ENCODE results near the gene WWOX.

The WWOX gene

DNA sequence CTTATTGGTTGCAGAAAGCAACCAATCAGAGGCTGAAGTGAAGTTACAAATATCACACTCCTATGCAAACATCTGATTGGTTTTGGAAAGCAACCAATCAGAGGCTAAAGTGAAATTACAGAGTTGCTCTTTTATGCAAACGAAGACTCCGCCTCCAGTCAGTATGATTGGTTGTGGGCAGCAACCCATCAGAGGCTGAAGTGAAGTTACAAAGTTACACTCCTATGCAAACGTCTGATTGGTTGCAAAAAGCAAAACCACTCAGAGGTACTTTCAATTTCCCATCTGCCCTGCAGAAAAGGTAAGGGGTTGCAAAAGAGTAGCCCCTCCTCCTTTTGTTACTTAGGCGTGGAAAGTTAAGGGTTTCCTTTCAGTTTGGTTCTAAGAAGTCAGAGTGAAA is 803.8 kb downstream of the WWOX start:
- no peak for ATAC-seq
- TF ChIP-seq ESRRG (CRISPR knock-in tag; IDR thresholded peaks at IDR 0.05) = no peak
- TF ChIP-seq BACH2 (CRISPR knock-in tag; IDR thresholded peaks at IDR 0.05; ENCODE audit: borderline replicate concordance) = no peak
- TF ChIP-seq OSR1 (CRISPR knock-in tag; IDR thresholded peaks at IDR 0.05) = no peak
- TF ChIP-seq, protein P1, sequence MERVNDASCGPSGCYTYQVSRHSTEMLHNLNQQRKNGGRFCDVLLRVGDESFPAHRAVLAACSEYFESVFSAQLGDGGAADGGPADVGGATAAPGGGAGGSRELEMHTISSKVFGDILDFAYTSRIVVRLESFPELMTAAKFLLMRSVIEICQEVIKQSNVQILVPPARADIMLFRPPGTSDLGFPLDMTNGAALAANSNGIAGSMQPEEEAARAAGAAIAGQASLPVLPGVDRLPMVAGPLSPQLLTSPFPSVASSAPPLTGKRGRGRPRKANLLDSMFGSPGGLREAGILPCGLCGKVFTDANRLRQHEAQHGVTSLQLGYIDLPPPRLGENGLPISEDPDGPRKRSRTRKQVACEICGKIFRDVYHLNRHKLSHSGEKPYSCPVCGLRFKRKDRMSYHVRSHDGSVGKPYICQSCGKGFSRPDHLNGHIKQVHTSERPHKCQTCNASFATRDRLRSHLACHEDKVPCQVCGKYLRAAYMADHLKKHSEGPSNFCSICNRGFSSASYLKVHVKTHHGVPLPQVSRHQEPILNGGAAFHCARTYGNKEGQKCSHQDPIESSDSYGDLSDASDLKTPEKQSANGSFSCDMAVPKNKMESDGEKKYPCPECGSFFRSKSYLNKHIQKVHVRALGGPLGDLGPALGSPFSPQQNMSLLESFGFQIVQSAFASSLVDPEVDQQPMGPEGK (CRISPR knock-in tag; IDR thresholded peaks at IDR 0.05; ENCODE audit: borderline replicate concordance) = no peak
- no peak for TF ChIP-seq ZNF70 (CRISPR knock-in tag; IDR thresholded peaks at IDR 0.05)

DNA sequence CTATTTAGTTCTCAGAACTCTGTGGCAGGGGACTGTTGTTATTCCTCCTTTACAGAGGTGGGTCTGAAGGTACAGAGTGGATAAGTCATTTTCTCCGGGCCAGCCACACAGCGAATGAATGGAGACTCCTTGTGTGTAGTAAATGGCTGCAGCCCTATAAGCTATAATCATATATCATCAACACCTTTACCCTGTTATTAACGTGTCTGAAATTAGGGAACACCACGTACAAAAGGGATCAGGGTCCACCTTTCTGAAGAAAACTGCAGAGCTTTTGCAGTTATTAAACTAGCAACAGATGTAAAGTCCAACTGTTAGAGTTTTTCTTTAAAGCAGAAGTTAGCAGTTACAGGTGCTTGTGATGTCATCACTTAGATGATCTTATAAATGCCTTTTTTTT is 804.4 kb downstream of the WWOX start:
- TF ChIP-seq PPARA (CRISPR knock-in tag; IDR thresholded peaks at IDR 0.05; ENCODE audit: borderline replicate concordance) (no peak), ZFP3 (CRISPR knock-in tag; IDR thresholded peaks at IDR 0.05) (no peak), ZNF8 (CRISPR knock-in tag; IDR thresholded peaks at IDR 0.05) (no peak), ARNTL (CRISPR knock-in tag; IDR thresholded peaks at IDR 0.05; ENCODE audit: borderline replicate concordance, low read depth) (no peak), CSDC2 (CRISPR knock-in tag; IDR thresholded peaks at IDR 0.05) (no peak), TCF4 (CRISPR knock-in tag; IDR thresholded peaks at IDR 0.05; ENCODE audit: borderline replicate concordance) (no peak), SNAI2 (CRISPR knock-in tag; IDR thresholded peaks at IDR 0.05) (no peak), ZNF70 (CRISPR knock-in tag; IDR thresholded peaks at IDR 0.05) (no peak), RARB (CRISPR knock-in tag; IDR thresholded peaks at IDR 0.05) (no peak), BACH2 (CRISPR knock-in tag; IDR thresholded peaks at IDR 0.05; ENCODE audit: borderline replicate concordance) (no peak)
- TF ChIP-seq, protein P2, sequence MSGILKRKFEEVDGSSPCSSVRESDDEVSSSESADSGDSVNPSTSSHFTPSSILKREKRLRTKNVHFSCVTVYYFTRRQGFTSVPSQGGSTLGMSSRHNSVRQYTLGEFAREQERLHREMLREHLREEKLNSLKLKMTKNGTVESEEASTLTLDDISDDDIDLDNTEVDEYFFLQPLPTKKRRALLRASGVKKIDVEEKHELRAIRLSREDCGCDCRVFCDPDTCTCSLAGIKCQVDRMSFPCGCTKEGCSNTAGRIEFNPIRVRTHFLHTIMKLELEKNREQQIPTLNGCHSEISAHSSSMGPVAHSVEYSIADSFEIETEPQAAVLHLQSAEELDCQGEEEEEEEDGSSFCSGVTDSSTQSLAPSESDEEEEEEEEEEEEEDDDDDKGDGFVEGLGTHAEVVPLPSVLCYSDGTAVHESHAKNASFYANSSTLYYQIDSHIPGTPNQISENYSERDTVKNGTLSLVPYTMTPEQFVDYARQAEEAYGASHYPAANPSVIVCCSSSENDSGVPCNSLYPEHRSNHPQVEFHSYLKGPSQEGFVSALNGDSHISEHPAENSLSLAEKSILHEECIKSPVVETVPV (CRISPR knock-in tag; IDR thresholded peaks at IDR 0.05) = no peak
- no peak for ATAC-seq

DNA sequence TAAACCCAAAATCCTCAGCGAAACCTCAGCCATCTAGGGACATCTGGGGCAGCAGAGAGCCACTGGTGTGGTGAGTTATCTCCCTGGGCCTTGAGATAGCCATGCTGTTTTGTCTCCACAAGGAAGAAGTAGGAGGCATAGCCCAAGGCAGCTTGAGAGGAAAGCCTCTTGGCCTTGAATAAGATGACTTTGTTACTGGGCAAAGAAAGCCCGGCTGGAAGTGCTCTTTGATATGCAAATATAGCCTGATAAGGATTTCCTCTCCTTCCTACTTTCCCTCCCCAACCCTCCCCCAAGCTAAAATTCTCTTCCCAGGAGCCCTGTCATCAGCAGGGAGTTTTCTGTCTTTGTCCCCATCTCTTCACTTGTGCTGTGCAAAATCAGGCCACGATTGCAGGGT is 806.7 kb downstream of the WWOX start:
- TF ChIP-seq ZC3H10 (CRISPR knock-in tag; IDR thresholded peaks at IDR 0.05) (no peak), RARB (CRISPR knock-in tag; IDR thresholded peaks at IDR 0.05) (no peak), ZNF565 (CRISPR knock-in tag; conservative IDR thresholded peaks at IDR 0.05; ENCODE audit: low read depth) (no peak), GLIS3 (CRISPR knock-in tag; IDR thresholded peaks at IDR 0.05) (no peak), TCF4 (CRISPR knock-in tag; IDR thresholded peaks at IDR 0.05; ENCODE audit: borderline replicate concordance) (no peak), ZNF8 (CRISPR knock-in tag; IDR thresholded peaks at IDR 0.05) (no peak), ESRRG (CRISPR knock-in tag; IDR thresholded peaks at IDR 0.05) (no peak), OSR1 (CRISPR knock-in tag; IDR thresholded peaks at IDR 0.05) (no peak), ZFP30 (CRISPR knock-in tag; IDR thresholded peaks at IDR 0.05) (no peak)
- TF ChIP-seq, protein P3, sequence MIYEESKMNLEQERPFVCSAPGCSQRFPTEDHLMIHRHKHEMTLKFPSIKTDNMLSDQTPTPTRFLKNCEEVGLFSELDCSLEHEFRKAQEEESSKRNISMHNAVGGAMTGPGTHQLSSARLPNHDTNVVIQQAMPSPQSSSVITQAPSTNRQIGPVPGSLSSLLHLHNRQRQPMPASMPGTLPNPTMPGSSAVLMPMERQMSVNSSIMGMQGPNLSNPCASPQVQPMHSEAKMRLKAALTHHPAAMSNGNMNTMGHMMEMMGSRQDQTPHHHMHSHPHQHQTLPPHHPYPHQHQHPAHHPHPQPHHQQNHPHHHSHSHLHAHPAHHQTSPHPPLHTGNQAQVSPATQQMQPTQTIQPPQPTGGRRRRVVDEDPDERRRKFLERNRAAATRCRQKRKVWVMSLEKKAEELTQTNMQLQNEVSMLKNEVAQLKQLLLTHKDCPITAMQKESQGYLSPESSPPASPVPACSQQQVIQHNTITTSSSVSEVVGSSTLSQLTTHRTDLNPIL (CRISPR knock-in tag; IDR thresholded peaks at IDR 0.05; ENCODE audit: low read depth) = no peak
- TF ChIP-seq, protein P4, sequence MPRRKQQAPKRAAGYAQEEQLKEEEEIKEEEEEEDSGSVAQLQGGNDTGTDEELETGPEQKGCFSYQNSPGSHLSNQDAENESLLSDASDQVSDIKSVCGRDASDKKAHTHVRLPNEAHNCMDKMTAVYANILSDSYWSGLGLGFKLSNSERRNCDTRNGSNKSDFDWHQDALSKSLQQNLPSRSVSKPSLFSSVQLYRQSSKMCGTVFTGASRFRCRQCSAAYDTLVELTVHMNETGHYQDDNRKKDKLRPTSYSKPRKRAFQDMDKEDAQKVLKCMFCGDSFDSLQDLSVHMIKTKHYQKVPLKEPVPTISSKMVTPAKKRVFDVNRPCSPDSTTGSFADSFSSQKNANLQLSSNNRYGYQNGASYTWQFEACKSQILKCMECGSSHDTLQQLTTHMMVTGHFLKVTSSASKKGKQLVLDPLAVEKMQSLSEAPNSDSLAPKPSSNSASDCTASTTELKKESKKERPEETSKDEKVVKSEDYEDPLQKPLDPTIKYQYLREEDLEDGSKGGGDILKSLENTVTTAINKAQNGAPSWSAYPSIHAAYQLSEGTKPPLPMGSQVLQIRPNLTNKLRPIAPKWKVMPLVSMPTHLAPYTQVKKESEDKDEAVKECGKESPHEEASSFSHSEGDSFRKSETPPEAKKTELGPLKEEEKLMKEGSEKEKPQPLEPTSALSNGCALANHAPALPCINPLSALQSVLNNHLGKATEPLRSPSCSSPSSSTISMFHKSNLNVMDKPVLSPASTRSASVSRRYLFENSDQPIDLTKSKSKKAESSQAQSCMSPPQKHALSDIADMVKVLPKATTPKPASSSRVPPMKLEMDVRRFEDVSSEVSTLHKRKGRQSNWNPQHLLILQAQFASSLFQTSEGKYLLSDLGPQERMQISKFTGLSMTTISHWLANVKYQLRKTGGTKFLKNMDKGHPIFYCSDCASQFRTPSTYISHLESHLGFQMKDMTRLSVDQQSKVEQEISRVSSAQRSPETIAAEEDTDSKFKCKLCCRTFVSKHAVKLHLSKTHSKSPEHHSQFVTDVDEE (CRISPR knock-in tag; IDR thresholded peaks at IDR 0.05) = no peak
- TF ChIP-seq, protein P2 (CRISPR knock-in tag; IDR thresholded peaks at IDR 0.05) = no peak
- ATAC-seq = no peak

DNA sequence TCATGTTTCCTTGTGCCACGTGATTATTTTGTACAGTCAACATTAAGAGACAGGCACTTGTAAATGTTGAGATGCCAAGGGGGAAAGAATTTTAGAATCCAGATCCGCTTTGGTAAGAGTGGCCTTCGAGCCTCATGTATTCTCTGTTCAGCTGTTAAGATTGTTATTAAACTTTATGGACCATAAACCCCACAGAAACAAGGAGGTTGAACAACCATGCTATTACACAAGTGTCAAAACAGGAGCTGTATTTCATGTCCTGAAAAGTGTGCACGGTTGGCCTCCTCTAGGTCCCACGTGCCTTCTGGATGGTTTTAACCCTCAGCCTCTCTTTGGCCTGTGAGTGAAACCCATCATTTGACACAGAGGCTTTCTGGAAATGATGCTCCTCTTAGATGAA is 809.8 kb downstream of the WWOX start:
- TF ChIP-seq RARB (CRISPR knock-in tag; IDR thresholded peaks at IDR 0.05) (no peak), OSR1 (CRISPR knock-in tag; IDR thresholded peaks at IDR 0.05) (no peak), ARNTL (CRISPR knock-in tag; IDR thresholded peaks at IDR 0.05; ENCODE audit: borderline replicate concordance, low read depth) (no peak), ZNF8 (CRISPR knock-in tag; IDR thresholded peaks at IDR 0.05) (no peak)
- no peak for ATAC-seq

Measured in SK-N-SH treated with all-trans-retinoic acid at 6 μM for 48 hours (cell line).